NCI-H226 (cell line): Measurements from ENCODE around the gene AMN1.
A peak's percentile ranks its signal among the peaks of the same experiment; 100 is the strongest.
"Not testable (repeated sequence)": the region's sequence is repeated elsewhere in the genome, so short reads cannot be mapped to it uniquely, and the experiment has no call there.

Experiments used
- DNase-seq: peaks from one replicate; pipeline ENCODE4 v3.0.0-alpha.2; 2015

The AMN1 gene

DNA sequence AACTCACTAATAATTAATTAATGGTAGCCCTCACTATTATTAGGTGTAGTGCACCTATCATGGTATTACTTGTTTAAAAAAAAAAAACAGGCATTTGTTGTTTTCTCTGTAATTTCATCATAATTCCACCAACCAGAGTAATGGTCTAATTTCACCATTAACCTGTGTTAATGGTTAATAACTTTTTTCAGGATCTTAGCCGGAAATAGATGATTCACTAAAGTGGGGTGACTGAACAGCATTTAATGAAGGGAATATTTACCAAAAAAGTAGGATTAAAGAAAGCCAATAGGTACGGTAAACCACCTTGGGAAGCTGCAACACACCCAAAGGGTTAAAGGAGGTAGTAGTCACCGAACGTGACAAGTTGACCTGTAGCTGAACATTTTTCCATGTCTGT lies 56.3 kb downstream of the AMN1 start:
- DNase-seq: no peak

DNA sequence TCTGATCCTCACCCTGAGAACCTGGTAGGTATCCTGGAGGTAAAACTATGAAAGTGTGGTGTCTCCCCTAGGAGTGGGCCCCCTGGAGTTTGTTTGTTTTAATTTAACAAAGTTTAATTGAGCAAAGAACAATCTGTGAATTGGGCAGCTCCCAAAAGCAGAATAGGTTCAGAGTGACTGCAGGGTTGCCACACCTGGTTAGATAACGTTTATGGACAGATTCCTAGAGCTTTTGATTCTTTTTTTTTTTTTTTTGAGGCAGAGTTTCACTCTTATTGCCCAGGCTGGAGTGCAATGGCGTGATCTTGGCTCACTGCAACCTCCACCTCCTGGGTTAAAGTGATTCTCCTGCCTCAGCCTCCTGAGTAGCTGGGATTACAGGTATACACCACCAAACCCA lies 59.2 kb downstream of the AMN1 start:
- DNase-seq: not testable (repeated sequence)

DNA sequence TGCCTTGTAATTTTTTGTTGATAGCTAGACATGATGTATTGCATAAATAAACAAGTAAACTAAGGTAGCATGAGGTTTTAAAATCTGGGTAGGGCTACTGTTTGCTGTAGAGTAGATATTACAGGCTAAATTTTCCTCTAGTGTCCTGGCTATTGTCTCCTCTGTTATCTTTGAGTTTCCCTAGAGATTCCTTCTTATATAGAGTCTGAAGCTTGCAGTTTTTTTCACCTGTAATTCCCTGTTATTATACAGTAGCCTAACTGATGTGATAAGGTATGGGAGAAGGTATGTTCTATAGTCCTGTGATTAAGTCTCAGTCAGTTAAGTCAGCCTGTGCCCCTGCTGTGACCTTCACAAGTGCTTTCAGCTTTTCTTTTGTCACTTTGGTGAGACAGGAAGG lies 59.8 kb downstream of the AMN1 start:
- DNase-seq: no peak

DNA sequence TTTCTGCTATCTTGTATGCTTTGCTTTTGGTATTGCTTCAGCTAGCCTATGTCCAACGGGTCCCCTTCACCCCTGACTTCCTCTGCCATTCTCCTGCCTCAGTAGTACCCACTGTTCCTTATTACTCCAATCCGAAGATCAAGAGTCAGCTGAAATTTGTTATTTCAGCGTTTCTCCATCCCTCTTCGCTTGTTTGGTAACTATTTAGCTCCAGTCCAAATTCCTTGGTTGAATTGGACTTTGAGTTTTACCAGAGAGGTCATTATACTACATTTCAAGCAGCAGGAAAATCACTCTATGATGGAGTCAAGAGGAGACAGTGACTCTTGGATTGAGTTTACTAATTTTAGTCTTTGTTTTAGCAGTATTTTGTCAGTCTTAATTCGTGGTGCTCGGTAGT lies 64.8 kb downstream of the AMN1 start:
- no peak for DNase-seq

DNA sequence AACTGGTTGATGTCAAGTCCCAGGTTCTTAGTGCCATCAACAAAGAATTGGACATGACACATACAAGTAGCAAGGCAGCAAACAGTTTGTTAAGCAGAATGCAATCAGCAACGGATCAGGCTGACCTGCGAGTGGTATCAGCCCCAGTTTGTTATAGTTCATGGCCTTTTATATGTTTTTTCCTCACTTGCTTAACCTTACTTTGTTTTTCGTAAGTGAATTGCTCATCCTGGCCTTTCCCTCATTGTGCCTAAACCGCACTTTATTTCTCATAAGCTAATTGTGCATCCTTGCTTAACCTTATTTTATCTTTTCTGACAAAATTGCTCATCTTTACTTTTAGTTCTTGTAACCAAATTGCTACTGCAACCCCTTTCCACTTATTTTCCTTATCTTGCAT lies 65.2 kb downstream of the AMN1 start:
- no peak for DNase-seq

DNA sequence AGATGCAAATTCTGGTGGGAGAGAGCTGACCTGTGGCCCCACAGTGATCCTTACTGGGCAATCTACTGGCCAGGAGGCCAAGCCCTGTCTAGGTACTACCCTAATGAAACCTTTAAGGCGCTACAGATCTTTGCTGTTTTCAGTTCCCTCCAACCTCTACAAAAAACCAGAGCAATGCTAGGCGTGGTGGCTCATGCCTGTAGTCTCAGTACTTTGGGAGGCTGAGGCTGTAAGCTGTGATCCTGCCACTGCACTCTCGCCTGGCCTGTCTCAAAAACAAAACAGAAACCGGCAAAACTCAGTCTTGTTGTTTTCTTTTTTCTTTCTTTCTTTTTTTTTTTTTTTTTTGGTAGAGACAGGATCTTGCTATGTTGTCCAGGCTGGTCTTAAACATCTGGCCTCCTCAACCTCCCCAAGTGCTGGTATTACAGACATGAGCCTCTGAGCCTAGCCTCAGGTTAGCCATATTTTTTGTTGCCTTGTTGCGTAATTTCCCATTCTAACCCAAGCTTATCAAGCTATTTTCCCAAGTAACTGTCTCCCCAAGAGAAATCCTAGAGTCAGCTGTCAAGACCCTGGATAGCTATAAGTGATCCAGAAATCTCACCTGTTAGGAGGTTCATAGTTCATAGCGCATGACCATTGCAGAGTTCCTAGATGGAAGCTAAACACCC lies 66.5 kb downstream of the AMN1 start:
- DNase-seq: no peak

DNA sequence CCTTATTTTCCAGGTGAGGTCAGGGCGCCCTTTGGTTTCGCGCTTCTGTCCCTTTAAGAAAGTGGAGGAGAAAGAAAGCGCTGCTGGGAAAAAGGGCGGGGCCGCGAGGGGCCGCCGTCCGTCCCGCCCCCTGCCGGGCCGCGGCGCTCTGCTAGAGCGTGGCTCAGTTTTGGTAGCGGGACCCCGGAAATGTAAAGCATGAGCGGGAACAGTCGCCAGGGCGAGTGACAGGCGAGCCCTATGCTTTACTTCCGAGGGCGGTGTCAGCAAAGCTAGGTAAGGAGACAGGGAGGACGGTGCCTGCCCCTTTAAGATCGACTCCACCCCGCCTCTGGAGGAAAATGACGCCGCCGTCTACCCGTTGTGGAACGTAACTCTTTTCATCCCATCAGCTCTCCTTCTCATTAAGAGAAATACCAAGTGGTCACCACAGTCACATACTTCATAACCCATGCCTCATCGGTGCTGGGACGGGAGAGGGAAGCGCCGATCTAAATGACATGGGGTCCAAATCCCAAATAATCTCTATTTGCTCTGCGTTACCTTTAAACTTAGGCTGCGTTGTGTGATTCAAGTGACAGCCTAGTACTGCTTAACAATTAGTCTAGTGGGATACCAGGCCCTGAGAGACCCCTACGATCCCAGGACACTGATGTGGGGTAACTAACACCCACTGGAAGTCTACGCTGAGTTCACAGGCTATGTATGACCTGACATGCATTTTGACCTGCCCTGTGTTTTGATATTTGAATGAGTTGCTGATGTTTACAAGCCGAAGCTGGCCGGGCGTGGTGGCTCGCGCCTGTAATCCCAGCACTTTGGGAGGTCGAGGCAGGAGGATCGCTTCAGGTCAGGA lies 69.5 kb downstream of the AMN1 start, which contains the start of gene ETFBKMT:
ETFBKMT (plus strand) TSS at position 602 of the 856 bp plus-strand sequence. CDS start 2,266 bp downstream, outside the sequence.
- DNase-seq: peak; percentile 83

DNA sequence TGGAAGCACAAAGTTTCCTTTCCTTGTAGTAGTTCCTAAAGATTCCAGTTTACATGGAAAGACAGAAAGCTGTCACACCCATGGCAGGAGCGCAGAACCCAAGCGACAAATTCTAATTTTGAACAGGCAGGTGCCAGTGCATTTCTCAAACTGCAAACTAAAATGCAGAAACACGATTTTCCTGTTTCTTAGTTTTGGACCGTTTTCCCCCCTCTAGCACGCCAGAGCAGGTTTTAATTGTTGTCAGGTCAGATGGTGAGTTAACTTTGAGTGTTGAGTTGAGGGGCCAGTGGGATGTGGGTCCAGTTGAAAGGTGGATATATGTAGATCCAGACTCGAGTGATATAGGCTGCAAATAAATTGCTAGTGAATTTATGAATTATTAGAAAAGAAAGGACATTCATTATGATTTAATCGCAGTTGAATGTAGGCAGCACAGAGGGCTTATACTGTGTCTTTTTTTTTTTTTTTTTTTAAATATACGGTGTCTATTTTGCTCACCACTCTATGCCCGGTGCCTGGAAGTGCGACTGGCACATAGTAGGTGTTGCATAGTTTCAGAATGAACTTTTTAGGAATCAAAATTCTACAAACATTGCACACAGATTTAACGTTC lies 70.2 kb downstream of the AMN1 start:
- DNase-seq: no peak

DNA sequence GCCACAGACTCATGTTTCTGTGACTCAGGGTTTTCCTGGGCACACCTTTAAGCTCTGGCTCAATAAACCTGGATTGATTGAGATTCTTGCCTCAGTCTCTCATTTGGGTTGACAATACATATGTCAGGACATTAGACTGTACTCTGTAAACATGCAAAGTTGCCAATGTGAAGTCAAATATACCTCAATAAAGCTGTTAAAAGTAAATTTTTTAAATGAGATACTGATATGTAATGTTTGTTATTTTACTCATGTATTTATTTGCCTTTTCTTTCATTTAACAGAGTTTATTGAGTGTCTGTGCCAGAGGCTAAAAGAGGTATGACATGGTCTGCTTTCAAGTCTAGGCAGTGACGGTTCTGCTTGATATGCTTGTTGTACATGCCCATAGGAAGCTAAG lies 73.0 kb downstream of the AMN1 start:
- DNase-seq: no peak

DNA sequence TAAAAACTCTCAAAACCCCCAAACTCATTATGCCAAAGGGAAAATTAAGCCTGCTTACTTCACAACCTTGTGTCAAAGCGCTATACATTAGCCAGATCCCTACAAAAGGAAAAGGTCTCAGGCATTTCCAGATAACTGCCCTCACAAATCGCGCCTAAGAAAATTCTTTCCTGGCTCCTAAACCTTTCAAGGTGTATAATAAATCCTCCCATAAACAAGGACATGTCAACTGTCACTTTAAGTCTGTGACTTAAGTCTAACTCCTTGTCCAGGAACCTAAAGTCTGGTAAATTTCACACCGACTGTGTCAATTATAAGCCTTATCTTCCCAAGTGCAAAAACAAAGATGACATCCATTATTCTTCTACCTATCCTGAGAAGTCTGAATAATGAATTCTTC lies 73.6 kb downstream of the AMN1 start:
- no peak for DNase-seq

DNA sequence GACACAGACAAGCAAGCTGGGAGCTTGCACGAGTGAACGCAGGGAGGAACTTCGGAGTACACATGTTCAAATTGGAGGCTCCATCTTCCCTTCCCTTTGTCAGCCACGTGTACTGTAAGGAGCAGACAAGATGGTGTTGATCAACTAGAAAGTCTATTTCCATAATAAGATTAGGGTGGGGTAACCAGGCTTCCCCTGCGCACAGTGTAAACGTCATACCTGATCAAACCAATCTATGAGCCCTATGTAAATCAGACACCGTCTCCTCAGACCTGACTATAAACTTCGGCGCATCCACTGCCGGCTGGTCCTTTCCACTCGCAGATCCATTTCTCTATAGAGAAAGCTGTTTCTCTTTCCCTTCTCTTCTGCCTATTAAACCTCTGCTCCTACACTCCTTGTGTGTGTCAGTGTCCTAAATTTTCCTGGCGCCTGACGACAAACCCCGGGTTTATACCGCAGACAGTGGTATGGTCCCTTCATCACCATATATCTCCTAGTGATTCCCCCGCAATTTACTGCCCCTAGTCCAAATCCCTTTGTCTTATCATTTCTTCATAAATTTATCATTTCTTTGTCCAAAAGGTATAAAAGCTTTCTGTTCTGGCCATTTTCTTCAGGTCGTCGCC lies 76.8 kb downstream of the AMN1 start:
- no peak for DNase-seq

DNA sequence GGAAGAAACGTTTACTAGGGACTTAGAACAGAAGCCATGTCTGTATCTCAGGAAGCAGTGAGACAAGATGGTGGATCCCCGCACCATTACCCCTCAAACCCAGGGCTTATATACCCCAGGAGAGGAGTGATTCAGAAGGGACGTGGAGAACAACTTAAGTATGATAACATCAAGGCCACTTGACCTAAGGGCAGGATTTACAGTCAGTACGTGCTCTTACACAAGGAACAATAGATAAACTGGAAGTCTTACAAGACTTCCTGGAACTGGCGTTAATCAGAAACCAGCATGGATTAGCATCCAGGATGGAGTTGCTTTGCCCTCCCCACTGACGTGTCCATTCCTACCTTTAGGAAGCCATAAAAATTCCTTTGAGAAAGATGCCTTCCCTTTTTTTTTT lies 77.9 kb downstream of the AMN1 start:
- DNase-seq: no peak

DNA sequence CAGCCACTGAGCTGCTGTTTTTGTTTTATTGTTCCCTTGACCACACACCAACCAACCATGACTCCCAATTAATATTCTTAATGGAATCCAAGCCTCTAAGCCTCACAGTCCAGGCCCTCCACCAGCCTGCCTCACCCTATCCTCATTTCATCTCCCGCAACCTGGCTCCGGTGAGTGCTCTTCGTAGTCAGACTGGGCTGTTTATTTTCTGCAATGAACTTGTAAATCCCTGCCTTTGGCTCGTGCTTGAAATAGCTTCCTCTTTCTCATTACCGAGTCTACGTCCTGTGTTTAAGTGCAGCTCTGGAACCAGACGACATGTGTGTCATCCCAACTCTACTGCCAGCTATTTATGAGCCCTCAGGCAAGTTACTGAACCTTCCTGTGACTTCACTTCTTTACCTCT lies 81.7 kb downstream of the AMN1 start:
- no peak for DNase-seq

DNA sequence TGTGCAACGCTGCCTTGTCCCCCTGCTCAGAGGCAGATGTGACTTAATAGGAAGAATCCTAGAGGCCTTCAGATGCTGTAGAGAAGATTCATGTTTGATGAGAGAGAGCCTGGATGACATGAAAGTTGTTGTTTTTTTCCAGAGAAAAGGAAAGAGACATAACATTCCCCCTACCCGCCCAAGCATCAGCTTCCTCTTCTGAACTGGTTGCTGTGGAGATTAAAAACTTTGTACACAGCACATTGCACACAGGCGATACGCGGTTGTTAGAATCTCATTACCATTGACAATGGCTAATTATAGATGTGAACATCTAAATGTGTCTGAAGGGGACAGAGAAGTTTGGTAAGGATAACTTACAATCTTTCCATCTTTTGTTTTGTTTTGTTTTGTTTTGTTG lies 82.9 kb downstream of the AMN1 start:
- no peak for DNase-seq

DNA sequence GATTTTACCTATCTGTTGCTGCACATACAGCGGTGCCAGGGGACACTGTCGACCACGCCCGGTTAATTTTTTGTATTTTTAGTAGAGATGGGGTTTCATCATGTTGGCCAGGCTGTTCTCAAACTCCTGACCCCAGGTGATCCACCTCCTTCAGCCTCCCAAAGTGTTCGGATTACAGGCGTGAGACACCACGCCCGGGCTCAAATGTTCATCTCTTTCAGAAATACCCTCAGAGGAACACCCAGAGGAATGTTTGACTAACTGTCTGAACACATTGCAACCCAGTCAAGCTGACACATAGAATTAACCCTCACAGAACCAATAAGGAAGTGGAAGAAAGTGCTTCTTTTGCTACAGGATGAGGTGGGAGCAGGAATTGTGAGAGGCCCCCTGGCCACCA lies 84.3 kb downstream of the AMN1 start:
- no peak for DNase-seq

DNA sequence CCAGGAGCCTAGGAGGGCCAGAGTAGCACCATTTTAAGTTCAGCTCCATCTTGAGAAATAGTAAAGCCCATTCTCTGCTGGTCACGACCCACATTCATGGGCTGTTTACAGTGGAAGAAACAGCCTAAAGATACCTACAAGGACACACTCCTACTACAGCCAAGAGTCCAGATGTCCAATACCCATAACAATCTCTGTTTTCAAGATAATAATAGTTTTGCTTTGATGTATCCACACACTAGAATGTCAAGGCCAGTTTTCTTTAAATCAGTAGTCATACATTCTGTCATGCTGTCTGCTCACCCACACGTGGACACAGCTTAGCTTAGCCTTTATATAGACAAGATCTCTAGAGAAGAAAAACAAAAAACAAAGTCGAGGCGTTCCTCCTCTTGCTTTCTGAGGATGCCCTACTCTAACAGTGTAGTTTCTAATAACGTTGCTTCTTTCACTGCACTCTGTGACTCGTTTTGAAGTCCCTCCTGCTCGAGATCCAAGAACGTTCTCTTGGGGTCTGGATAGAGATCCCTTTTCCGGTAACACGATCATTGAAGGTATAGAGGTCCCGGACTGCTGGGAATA lies 87.2 kb downstream of the AMN1 start:
- no peak for DNase-seq

DNA sequence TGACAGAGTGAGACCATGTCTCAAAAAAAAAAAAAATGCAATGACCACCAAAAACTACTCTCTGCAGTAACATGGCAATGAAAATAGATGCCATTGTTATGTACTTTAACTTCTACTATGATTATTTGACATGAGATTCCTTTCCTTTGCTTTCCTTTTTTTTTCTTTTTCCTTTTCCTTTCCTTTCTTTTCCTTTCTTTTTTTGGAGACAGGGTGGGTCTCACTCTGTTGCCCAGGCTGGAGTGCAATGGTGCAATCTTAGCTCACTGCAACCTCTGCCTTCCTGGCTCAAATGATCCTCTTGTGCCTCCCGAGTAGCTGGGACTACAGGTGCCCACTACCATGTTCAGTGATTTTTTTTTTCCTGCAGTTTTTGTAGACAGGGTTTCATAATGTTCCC lies 94.2 kb downstream of the AMN1 start:
- DNase-seq: no peak

DNA sequence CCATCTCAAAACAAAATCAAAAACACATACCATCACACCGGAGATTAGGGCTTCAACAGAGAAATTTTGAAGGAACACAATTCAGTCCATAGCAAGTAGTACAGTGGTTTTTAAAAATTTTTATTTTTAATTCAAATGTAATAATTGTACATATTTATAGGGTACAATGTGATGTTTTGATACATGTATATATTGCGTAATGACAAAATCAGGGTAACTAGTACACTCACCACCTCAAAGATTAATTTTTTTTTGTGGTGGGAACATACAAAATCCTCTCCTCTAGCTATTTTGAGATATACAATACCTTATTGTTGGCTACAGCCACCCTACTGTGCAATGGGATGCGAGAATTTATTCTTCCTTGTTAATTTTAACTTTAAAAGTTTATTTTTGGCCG lies 95.4 kb downstream of the AMN1 start:
- DNase-seq: no peak

DNA sequence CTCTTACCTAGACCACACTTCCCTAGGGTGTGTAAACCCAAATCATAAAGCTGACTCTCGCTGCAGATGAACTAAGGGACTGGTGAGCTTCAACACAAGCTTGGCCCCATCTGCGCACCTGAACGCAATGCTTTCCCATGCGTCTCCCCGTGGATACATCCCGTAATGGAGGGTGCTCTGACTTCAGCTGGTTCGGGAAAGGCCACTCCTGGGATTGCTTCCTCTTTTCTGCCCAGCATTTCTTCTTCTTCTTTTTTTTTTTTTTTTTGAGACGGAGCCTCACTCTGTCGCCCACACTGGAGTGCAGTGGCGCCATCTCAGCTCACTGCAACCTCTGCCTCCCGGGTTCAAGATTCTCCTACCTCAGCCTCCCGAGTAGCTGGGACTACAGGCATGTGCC lies 97.0 kb downstream of the AMN1 start:
- no peak for DNase-seq

DNA sequence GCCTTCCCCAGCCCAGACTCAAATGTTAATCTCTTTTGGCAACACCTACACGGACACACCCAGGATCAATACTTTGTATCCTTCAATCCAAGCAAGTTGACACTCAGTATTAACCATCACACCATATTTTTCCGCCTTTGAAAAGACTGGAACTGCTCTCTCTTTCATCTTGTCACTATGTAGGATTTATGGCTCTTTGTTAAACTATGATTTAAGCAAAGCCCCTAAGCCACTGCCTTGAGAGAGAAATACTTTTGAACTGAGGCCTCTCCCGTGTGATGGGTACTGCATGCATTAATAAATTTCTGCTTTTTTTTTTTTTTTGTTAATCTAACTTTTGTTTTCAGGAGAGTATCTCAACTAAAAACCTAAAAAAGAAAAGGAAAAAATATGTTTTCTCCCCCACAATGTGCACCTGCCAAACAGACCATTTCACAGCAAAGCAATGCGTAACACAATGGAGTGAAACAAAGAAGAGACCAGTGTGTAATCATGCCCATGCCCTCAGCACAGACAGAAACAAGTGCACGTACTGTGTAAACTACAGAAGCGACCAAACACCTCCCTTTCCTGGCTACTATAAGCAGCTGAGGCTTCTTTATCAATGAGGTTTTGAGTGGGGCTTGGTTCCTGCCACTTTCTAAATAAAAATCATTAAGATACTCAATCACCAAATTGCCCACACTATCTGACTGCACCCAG lies 97.6 kb downstream of the AMN1 start:
- DNase-seq: no peak

DNA sequence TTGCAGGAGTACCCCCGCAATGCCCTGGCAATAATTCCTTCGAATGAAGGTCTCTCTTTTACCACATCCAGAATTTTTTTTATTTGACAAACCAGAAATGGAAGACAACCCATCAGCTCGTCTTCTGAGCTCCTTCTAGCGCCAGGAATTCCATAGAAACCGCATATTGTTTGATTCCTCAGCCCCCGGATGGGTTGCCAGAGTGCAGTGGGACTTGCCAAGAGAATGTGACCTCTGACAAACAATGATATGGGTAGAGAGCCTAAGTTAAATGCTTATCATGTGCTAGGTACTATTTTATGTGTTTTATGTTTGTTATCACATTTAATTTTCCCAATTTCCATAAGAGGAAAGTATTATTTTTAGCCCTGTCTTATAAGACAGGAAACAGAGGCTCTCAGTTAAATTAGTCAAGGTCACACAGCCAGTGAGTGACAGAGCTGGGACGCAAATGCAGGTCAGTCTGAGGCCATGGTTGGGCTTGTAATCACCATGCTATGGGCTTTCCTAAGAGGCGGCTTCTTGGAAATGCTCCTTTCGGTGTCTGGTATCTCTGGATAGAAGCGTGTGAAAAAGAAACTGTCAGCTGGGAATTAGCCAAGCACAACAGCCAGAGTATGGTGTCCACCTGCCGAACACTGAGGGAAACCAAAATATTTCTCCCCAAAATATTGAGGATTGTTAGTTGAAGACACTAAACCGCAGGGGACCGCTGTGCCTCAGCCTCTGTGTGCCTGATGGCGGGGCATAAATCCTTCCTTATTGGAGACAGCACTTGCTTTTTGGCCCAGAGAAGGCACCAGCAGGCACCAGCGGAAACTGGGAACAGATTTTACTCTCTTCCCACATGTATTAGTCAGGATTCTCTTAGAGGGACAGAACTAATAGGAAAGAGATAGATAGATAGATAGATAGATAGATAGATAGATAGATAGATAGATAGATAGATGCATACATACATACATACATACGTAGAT lies 98.8 kb downstream of the AMN1 start:
- no peak for DNase-seq
